Measurements from ENCODE around the gene ZKSCAN2.

ZKSCAN2 gene

DNA sequence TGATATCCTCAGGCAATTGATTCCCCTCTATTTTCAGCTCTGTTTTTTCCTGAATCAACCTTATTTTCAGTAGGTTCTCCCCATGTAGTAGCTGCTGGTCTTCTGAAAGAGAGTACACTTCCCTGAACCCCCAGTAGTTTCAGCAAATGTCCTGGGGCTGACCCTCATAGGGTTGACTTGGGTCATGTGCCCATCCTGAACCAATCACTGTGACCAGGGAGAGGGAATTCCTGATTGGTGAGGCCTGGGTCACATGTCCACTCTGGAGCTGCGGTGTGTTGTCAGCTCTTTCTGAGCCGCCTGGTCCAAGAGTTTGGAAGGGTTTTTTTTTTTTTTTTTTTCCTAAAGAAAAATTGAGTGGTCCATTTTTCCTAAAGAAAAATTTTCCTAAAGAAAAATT lies 8.3 kb upstream of the ZKSCAN2 start:
- CTCF ChIA-PET = interaction anchor here (0.6 to 2.7 kb wide), 2 partner anchors 11 to 74 kb away, joined by 4 to 16 read pairs; no protein-coding TSS in a partner anchor
- Histone ChIP-seq H3K9me3 (ENCODE audit: control insufficient read depth, insufficient read depth, low read depth, low read length) (no peaks in the 10 kb centered on the region), H3K4me3 (ENCODE audit: low read depth, low read length) (no peak overlapping the region), H3K4me1 (ENCODE audit: control insufficient read depth, insufficient read depth, low read length) (no peaks in the 10 kb centered on the region), H3K27ac (ENCODE audit: extremely low read depth, low read depth, low read length) (no peak overlapping the region), H3K36me3 (ENCODE audit: control insufficient read depth in 2 of 2, insufficient read depth in 1 of 2, low read length in 2 of 2) (peaks cover 0 to 26% of the 10 kb centered on the region in 2 experiments; a peak in 2 of 3 replicates)
- TF ChIP-seq ZBTB8A (tag by site-specific recombination; IDR thresholded peaks at IDR 0.05) (no peak), BCL6B (tag by site-specific recombination; IDR thresholded peaks at IDR 0.05) (no peak), ZNF48 (tag by site-specific recombination; IDR thresholded peaks at IDR 0.05) (no peak)
- TF ChIP-seq, protein P1, sequence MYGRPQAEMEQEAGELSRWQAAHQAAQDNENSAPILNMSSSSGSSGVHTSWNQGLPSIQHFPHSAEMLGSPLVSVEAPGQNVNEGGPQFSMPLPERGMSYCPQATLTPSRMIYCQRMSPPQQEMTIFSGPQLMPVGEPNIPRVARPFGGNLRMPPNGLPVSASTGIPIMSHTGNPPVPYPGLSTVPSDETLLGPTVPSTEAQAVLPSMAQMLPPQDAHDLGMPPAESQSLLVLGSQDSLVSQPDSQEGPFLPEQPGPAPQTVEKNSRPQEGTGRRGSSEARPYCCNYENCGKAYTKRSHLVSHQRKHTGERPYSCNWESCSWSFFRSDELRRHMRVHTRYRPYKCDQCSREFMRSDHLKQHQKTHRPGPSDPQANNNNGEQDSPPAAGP (tag by site-specific recombination; IDR thresholded peaks at IDR 0.05) = no peak
- POLR2A ChIA-PET = interaction anchor here (0.8 to 1.1 kb wide), 2 partner anchors 15 to 267 kb away, joined by 3 to 7 read pairs; no protein-coding TSS in a partner anchor

GRCh38 chr16:25264597-25264996 lies 7.0 kb upstream of the ZKSCAN2 start:
- TF ChIP-seq ZNF560 (tag by site-specific recombination; IDR thresholded peaks at IDR 0.05; ENCODE audit: borderline replicate concordance) (no peak), ZNF548 (tag by site-specific recombination; IDR thresholded peaks at IDR 0.05) (no peak), ZNF311 (tag by site-specific recombination; IDR thresholded peaks at IDR 0.05; ENCODE audit: borderline replicate concordance) (no peak), ZBTB21 (tag by site-specific recombination; IDR thresholded peaks at IDR 0.05) (no peak), REPIN1 (tag by site-specific recombination; IDR thresholded peaks at IDR 0.05; ENCODE audit: low read depth) (no peak), ZNF302 (tag by site-specific recombination; IDR thresholded peaks at IDR 0.05; ENCODE audit: low read depth) (no peak)
- TF ChIP-seq, protein P2, sequence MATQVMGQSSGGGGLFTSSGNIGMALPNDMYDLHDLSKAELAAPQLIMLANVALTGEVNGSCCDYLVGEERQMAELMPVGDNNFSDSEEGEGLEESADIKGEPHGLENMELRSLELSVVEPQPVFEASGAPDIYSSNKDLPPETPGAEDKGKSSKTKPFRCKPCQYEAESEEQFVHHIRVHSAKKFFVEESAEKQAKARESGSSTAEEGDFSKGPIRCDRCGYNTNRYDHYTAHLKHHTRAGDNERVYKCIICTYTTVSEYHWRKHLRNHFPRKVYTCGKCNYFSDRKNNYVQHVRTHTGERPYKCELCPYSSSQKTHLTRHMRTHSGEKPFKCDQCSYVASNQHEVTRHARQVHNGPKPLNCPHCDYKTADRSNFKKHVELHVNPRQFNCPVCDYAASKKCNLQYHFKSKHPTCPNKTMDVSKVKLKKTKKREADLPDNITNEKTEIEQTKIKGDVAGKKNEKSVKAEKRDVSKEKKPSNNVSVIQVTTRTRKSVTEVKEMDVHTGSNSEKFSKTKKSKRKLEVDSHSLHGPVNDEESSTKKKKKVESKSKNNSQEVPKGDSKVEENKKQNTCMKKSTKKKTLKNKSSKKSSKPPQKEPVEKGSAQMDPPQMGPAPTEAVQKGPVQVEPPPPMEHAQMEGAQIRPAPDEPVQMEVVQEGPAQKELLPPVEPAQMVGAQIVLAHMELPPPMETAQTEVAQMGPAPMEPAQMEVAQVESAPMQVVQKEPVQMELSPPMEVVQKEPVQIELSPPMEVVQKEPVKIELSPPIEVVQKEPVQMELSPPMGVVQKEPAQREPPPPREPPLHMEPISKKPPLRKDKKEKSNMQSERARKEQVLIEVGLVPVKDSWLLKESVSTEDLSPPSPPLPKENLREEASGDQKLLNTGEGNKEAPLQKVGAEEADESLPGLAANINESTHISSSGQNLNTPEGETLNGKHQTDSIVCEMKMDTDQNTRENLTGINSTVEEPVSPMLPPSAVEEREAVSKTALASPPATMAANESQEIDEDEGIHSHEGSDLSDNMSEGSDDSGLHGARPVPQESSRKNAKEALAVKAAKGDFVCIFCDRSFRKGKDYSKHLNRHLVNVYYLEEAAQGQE (tag by site-specific recombination; IDR thresholded peaks at IDR 0.05) = peak; percentile 96

DNA sequence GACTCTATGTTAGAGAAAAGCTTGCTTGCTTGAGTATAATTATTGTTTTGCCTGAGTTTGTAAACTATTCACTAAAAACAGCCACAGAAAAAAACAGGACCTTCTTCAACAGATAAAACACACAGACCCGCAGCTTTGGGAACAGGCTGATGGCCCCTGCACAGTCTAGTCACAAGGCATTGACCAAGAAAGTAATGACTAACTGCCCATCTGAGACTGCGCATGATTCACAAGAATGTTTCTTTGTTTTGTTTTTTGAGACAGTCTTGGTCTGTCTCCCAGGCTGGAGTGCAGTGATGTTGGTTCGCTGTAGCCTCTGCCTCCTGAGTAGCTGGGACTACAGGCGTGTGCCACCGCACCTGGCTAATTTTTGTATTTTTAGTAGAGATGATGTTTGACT lies 2.8 kb upstream of the ZKSCAN2 start:
- CTCF ChIA-PET = interaction anchor here (2.3 kb wide), 1 partner anchor 16 kb away, joined by 9 read pairs; no protein-coding TSS in a partner anchor
- POLR2A ChIA-PET = interaction anchor here (1.1 kb wide), 1 partner anchor 149 kb away, joined by 5 read pairs; the partner anchor contains the start of gene LCMT1
- H3K27ac ChIP-seq (ENCODE audit: extremely low read depth, low read depth, low read length) = no peak overlapping the region
- no peaks in the 10 kb centered on the region for H3K4me1 ChIP-seq (ENCODE audit: control insufficient read depth, insufficient read depth, low read length)
- H3K9me3 ChIP-seq (ENCODE audit: control insufficient read depth, insufficient read depth, low read depth, low read length) = no peaks in the 10 kb centered on the region
- H3K36me3 ChIP-seq (ENCODE audit: control insufficient read depth in 2 of 2, insufficient read depth in 1 of 2, low read length in 2 of 2) = peaks cover 3 to 21% of the 10 kb centered on the region in 2 experiments; a peak in 2 of 3 replicates
- H3K4me3 ChIP-seq (ENCODE audit: low read depth, low read length) = no peak overlapping the region
- TF ChIP-seq ZSCAN16 (tag by site-specific recombination; IDR thresholded peaks at IDR 0.05) (no peak), ZNF175 (tag by site-specific recombination; IDR thresholded peaks at IDR 0.05) (no peak), ZNF792 (tag by site-specific recombination; IDR thresholded peaks at IDR 0.05) (no peak), ZNF341 (tag by site-specific recombination; IDR thresholded peaks at IDR 0.05; ENCODE audit: low read depth) (no peak), BCL11B (tag by site-specific recombination; IDR thresholded peaks at IDR 0.05; ENCODE audit: low read depth) (no peak), ZNF529 (tag by site-specific recombination; IDR thresholded peaks at IDR 0.05; ENCODE audit: insufficient replicate concordance) (no peak), FEZF1 (tag by site-specific recombination; IDR thresholded peaks at IDR 0.05) (no peak), ZNF701 (tag by site-specific recombination; IDR thresholded peaks at IDR 0.05) (no peak)
- TF ChIP-seq, protein P3, sequence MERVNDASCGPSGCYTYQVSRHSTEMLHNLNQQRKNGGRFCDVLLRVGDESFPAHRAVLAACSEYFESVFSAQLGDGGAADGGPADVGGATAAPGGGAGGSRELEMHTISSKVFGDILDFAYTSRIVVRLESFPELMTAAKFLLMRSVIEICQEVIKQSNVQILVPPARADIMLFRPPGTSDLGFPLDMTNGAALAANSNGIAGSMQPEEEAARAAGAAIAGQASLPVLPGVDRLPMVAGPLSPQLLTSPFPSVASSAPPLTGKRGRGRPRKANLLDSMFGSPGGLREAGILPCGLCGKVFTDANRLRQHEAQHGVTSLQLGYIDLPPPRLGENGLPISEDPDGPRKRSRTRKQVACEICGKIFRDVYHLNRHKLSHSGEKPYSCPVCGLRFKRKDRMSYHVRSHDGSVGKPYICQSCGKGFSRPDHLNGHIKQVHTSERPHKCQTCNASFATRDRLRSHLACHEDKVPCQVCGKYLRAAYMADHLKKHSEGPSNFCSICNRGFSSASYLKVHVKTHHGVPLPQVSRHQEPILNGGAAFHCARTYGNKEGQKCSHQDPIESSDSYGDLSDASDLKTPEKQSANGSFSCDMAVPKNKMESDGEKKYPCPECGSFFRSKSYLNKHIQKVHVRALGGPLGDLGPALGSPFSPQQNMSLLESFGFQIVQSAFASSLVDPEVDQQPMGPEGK (tag by site-specific recombination; IDR thresholded peaks at IDR 0.05) = no peak

More at GRCh38 chr16:25264597-25264996, 7.0 kb upstream of the ZKSCAN2 start:
- CTCF ChIA-PET = no interaction called here
- H3K27ac ChIP-seq (ENCODE audit: extremely low read depth, low read depth, low read length) = no peak overlapping the region
- H3K9me3 ChIP-seq (ENCODE audit: control insufficient read depth, insufficient read depth, low read depth, low read length) = no peaks in the 10 kb centered on the region
- no peaks in the 10 kb centered on the region for H3K4me1 ChIP-seq (ENCODE audit: control insufficient read depth, insufficient read depth, low read length)
- H3K36me3 ChIP-seq (ENCODE audit: control insufficient read depth in 2 of 2, insufficient read depth in 1 of 2, low read length in 2 of 2) = peaks cover 2 to 26% of the 10 kb centered on the region in 2 experiments; a peak in 2 of 3 replicates
- H3K4me3 ChIP-seq (ENCODE audit: low read depth, low read length) = no peak overlapping the region
- POLR2A ChIA-PET = no interaction called here

Data from HEK293 (cell line).